ENCODE data around the gene POLRMT. TPM values are rescaled to one million over a fixed set of nuclear protein-coding genes. Genes with fewer than 3 reads are reported as not detected.
A peak's percentile ranks its signal among the peaks of the same experiment; 100 is the strongest.

Gene POLRMT
- total RNA-seq, 1 donor from 2014 or later = 45.3 TPM

- peaks cover 2% of the 10 kb centered on the region for H3K9me3 Mint-ChIP-seq (ENCODE audit: unreplicated experiment)
- no peak overlapping the region for H3K9ac ChIP-seq (ENCODE audit: low read length)
- H3K4me3 Mint-ChIP-seq (ENCODE audit: unreplicated experiment) = no peak overlapping the region
- H3K27me3 Mint-ChIP-seq (ENCODE audit: low read depth, unreplicated experiment) = no peaks in the 10 kb centered on the region
- peaks cover 18% of the 10 kb centered on the region for H3K36me3 Mint-ChIP-seq (ENCODE audit: low read depth, unreplicated experiment)
- no peaks in the 10 kb centered on the region for H3K4me1 Mint-ChIP-seq (ENCODE audit: low read depth, unreplicated experiment)
- FAIRE-seq (no peak), DNase-seq (ENCODE audit: low read depth) (no peak)
- H3K27me3 ChIP-seq (ENCODE audit: insufficient read depth, low read length) = no peaks in the 10 kb centered on the region
- H2AFZ ChIP-seq (ENCODE audit: low read depth, low read length) = no peak overlapping the region
- H3K9me3 ChIP-seq (ENCODE audit: insufficient read depth, low read depth, low read length) = no peaks in the 10 kb centered on the region
- TF ChIP-seq EZH2 (IDR thresholded peaks at IDR 0.05; ENCODE audit: insufficient read depth, low read length) = no peak
- TF ChIP-seq, protein P1, sequence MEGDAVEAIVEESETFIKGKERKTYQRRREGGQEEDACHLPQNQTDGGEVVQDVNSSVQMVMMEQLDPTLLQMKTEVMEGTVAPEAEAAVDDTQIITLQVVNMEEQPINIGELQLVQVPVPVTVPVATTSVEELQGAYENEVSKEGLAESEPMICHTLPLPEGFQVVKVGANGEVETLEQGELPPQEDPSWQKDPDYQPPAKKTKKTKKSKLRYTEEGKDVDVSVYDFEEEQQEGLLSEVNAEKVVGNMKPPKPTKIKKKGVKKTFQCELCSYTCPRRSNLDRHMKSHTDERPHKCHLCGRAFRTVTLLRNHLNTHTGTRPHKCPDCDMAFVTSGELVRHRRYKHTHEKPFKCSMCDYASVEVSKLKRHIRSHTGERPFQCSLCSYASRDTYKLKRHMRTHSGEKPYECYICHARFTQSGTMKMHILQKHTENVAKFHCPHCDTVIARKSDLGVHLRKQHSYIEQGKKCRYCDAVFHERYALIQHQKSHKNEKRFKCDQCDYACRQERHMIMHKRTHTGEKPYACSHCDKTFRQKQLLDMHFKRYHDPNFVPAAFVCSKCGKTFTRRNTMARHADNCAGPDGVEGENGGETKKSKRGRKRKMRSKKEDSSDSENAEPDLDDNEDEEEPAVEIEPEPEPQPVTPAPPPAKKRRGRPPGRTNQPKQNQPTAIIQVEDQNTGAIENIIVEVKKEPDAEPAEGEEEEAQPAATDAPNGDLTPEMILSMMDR (IDR thresholded peaks at IDR 0.05; ENCODE audit: insufficient read depth, low read depth, low read length) = no peak
- no peaks in the 10 kb centered on the region for H4K20me1 ChIP-seq (ENCODE audit: insufficient read depth, low read length)
- H3K27ac ChIP-seq (ENCODE audit: low read depth, low read length) = no peak overlapping the region
- H3K4me2 ChIP-seq (ENCODE audit: low read length) = no peak overlapping the region
- H3K36me3 ChIP-seq (ENCODE audit: insufficient read depth, low read length) = no peaks in the 10 kb centered on the region
- H3K4me1 ChIP-seq (ENCODE audit: insufficient read depth, low read length) = peaks cover 4% of the 10 kb centered on the region
- H3K4me3 ChIP-seq (ENCODE audit: insufficient read depth, low read depth, low read length) = no peak overlapping the region
- no peak overlapping the region for H3K27ac Mint-ChIP-seq (ENCODE audit: unreplicated experiment)
- no peaks in the 10 kb centered on the region for H3K79me2 ChIP-seq (ENCODE audit: insufficient read depth, low read length)
These were observed 16.4 kb downstream of the POLRMT start for GRCh38 chr19:616747-617526.

DNA sequence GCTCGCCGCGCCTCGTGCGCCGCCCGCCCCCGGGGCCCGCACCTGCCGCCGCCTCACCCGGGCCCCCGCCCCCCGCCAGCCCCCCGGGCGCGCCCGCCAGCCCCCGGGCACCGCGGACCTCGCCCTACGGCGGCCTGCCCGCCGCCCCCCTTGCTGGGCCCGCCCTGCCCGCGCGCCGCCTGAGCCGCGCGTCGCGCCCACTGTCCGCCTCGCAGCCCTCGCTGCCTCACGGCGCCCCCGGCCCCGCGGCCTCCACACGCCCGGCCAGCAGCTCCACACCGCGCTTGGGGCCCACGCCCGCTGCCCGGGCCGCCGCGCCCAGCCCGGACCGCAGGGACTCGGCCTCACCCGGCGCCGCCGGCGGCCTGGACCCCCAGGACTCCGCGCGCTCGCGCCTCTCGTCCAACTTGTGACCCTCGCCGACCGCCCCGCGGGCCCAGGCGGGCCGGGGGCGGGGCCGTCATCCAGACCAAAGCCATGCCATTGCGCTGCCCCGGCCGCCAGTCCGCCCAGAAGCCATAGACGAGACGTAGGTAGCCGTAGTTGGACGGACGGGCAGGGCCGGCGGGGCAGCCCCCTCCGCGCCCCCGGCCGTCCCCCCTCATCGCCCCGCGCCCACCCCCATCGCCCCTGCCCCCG lies 17.2 kb downstream of the POLRMT start:
- Mint-ChIP-seq H3K36me3 (ENCODE audit: low read depth, unreplicated experiment) (peaks cover 18% of the 10 kb centered on the region), H3K27me3 (ENCODE audit: low read depth, unreplicated experiment) (no peaks in the 10 kb centered on the region), H3K4me1 (ENCODE audit: low read depth, unreplicated experiment) (no peaks in the 10 kb centered on the region), H3K4me3 (ENCODE audit: unreplicated experiment) (no peak overlapping the region), H3K9me3 (ENCODE audit: unreplicated experiment) (peaks cover 2% of the 10 kb centered on the region), H3K27ac (ENCODE audit: unreplicated experiment) (no peak overlapping the region)
- Histone ChIP-seq H4K20me1 (ENCODE audit: insufficient read depth, low read length) (no peaks in the 10 kb centered on the region), H3K27me3 (ENCODE audit: insufficient read depth, low read length) (no peaks in the 10 kb centered on the region), H3K4me2 (ENCODE audit: low read length) (no peak overlapping the region), H3K4me1 (ENCODE audit: insufficient read depth, low read length) (peaks cover 7% of the 10 kb centered on the region), H3K9me3 (ENCODE audit: insufficient read depth, low read depth, low read length) (no peaks in the 10 kb centered on the region), H3K9ac (ENCODE audit: low read length) (no peak overlapping the region), H3K79me2 (ENCODE audit: insufficient read depth, low read length) (no peaks in the 10 kb centered on the region), H3K4me3 (ENCODE audit: insufficient read depth, low read depth, low read length) (no peak overlapping the region), H3K36me3 (ENCODE audit: insufficient read depth, low read length) (no peaks in the 10 kb centered on the region), H2AFZ (ENCODE audit: low read depth, low read length) (no peak overlapping the region), H3K27ac (ENCODE audit: low read depth, low read length) (no peak overlapping the region)
- DNase-seq (ENCODE audit: low read depth) = no peak
- no peak for TF ChIP-seq EZH2 (IDR thresholded peaks at IDR 0.05; ENCODE audit: insufficient read depth, low read length)
- TF ChIP-seq, protein P1 (IDR thresholded peaks at IDR 0.05; ENCODE audit: insufficient read depth, low read depth, low read length) = no peak
- FAIRE-seq = no peak

DNA sequence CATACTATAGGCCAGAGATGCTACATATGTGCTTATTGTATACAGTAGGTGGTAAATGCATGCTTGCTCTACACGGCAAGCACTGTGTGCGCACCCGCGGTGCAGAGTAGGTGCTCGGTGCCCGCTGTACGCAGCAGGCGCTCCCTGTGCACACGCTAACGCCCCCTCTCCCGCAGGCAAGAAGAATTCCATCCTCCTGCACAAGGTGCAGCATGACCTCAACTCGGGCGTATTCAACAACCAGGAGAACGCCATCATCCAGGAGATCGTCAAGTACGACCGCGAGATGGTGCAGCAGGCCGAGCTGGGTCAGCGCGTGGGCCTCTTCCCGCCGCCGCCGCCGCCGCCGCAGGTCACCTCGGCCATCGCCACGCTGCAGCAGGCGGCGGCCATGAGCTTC lies 17.7 kb downstream of the POLRMT start:
- no peak overlapping the region for H3K27ac ChIP-seq (ENCODE audit: low read depth, low read length)
- H3K4me2 ChIP-seq (ENCODE audit: low read length) = no peak overlapping the region
- TF ChIP-seq EZH2 (IDR thresholded peaks at IDR 0.05; ENCODE audit: insufficient read depth, low read length) = no peak
- TF ChIP-seq, protein P1 (IDR thresholded peaks at IDR 0.05; ENCODE audit: insufficient read depth, low read depth, low read length) = no peak
- no peak overlapping the region for H3K4me3 ChIP-seq (ENCODE audit: insufficient read depth, low read depth, low read length)
- H3K9me3 ChIP-seq (ENCODE audit: insufficient read depth, low read depth, low read length) = no peaks in the 10 kb centered on the region
- peaks cover 12% of the 10 kb centered on the region for H3K4me1 ChIP-seq (ENCODE audit: insufficient read depth, low read length)
- FAIRE-seq (no peak), DNase-seq (ENCODE audit: low read depth) (no peak)
- no peak overlapping the region for H2AFZ ChIP-seq (ENCODE audit: low read depth, low read length)
- H3K9ac ChIP-seq (ENCODE audit: low read length) = no peak overlapping the region
- H3K27me3 ChIP-seq (ENCODE audit: insufficient read depth, low read length) = no peaks in the 10 kb centered on the region
- no peaks in the 10 kb centered on the region for H4K20me1 ChIP-seq (ENCODE audit: insufficient read depth, low read length)
- no peaks in the 10 kb centered on the region for H3K36me3 ChIP-seq (ENCODE audit: insufficient read depth, low read length)
- Mint-ChIP-seq H3K4me3 (ENCODE audit: unreplicated experiment) (peak overlapping the region; percentile 45), H3K36me3 (ENCODE audit: low read depth, unreplicated experiment) (peaks cover 18% of the 10 kb centered on the region), H3K9me3 (ENCODE audit: unreplicated experiment) (peaks cover 2% of the 10 kb centered on the region), H3K4me1 (ENCODE audit: low read depth, unreplicated experiment) (peaks cover 3% of the 10 kb centered on the region), H3K27ac (ENCODE audit: unreplicated experiment) (no peak overlapping the region), H3K27me3 (ENCODE audit: low read depth, unreplicated experiment) (no peaks in the 10 kb centered on the region)
- no peaks in the 10 kb centered on the region for H3K79me2 ChIP-seq (ENCODE audit: insufficient read depth, low read length)

All from astrocyte (in vitro differentiated cells and primary cell).